HepG2 (cell line): ENCODE measurements around the gene PEAK3. TPM values are rescaled to one million over a fixed set of nuclear protein-coding genes. Genes with fewer than 3 reads are reported as not detected.
A peak's percentile ranks its signal among the peaks of the same experiment; 100 is the strongest.

Source experiments
- ETV5 ChIP-seq: IDR thresholded peaks from 2 replicates; pipeline ENCODE4 v1.6.1; 2018; ENCODE audit warnings: missing biosample characterization, missing genetic modification reagents, inconsistent platforms, borderline replicate concordance
- GATAD1 ChIP-seq: IDR thresholded peaks from 2 replicates; pipeline ENCODE4 v1.6.1; 2016; ENCODE audit warnings: missing genetic modification reagents, missing compliant biosample characterization
- MTA3 ChIP-seq: sonication (generic); formaldehyde crosslinking; IDR thresholded peaks from 2 replicates; pipeline ENCODE4 v1.4.0; 2020; ENCODE audit warnings: missing genetic modification reagents
- MXD4 ChIP-seq: IDR thresholded peaks from 2 replicates; pipeline ENCODE4 v1.6.1; 2016; ENCODE audit warnings: mild to moderate bottlenecking, missing biosample characterization, missing genetic modification reagents
- NFAT5 ChIP-seq: sonication (generic); formaldehyde crosslinking; IDR thresholded peaks from 2 replicates; pipeline ENCODE4 v1.4.0; 2020; ENCODE audit warnings: missing genetic modification reagents
- POLR2A ChIP-seq, 2 experiments: IDR thresholded peaks; 2 replicates each; pipeline ENCODE4 v1.6.1; 2011; ENCODE audit warnings: low read depth in 2 of 2, low read length in 2 of 2, mild to moderate bottlenecking in 1 of 2, moderate library complexity in 1 of 2; ENCODE audit not compliant: insufficient read depth in 1 of 2
- PPARG ChIP-seq: conservative IDR thresholded peaks from 2 replicates; pipeline ENCODE4 v1.6.1; 2016; ENCODE audit warnings: missing biosample characterization, missing genetic modification reagents
- SP4 ChIP-seq: sonication (generic); formaldehyde crosslinking; IDR thresholded peaks from 2 replicates; pipeline ENCODE4 v1.8.1; 2023; ENCODE audit warnings: mild to moderate bottlenecking, missing genetic modification reagents
- STAT6 ChIP-seq: sonication (generic); formaldehyde crosslinking; IDR thresholded peaks from 2 replicates; pipeline ENCODE4 v1.4.0; 2020; ENCODE audit warnings: missing genetic modification reagents, mild to moderate bottlenecking, borderline replicate concordance
- ZBTB25 ChIP-seq: IDR thresholded peaks from 2 replicates; pipeline ENCODE4 v1.6.1; 2018; ENCODE audit warnings: missing genetic modification reagents
- ZFP91 ChIP-seq: sonication (generic); formaldehyde crosslinking; IDR thresholded peaks from 2 replicates; pipeline ENCODE4 v1.9.0; 2022; ENCODE audit warnings: missing genetic modification reagents, mild to moderate bottlenecking, borderline replicate concordance
- ZNF180 ChIP-seq: sonication (generic); formaldehyde crosslinking; IDR thresholded peaks from 2 replicates; pipeline ENCODE4 v1.4.0; 2020; ENCODE audit warnings: low read depth, missing genetic modification reagents, borderline replicate concordance
- ZNF256 ChIP-seq: sonication (generic); formaldehyde crosslinking; conservative IDR thresholded peaks from 2 replicates; pipeline ENCODE4 v1.4.0; 2020; ENCODE audit warnings: missing genetic modification reagents
- ZNF335 ChIP-seq: sonication (generic); formaldehyde crosslinking; IDR thresholded peaks from 2 replicates; pipeline ENCODE4 v1.4.0; 2020; ENCODE audit warnings: missing genetic modification reagents
- ZNF496 ChIP-seq: sonication (generic); formaldehyde crosslinking; IDR thresholded peaks from 2 replicates; pipeline ENCODE4 v1.8.1; 2023; ENCODE audit warnings: mild to moderate bottlenecking, moderate library complexity, missing genetic modification reagents; ENCODE audit not compliant: insufficient replicate concordance
- polyA plus RNA-seq, 8 experiments: library from polyadenylated mRNA; depleted of rRNA in 3 of 8; stranded (reverse) in 7 of 8; unstranded in 1 of 8; fragments of >200 nt; fragmentation: Illumina TruSeq in 4 of 8; extraction: Trizol in 4 of 8; gene quantifications; 2 replicates each; pipeline versions ENCODE4 v1.2.1 to v1.2.3, GENCODE V29; 2011 to 2016; ENCODE audit warnings: low read depth in 4 of 8, missing spikeins in 1 of 8, mixed read lengths in 1 of 8; ENCODE audit not compliant: insufficient read depth in 1 of 8
- total RNA-seq, 5 experiments: library from RNA; depleted of rRNA; stranded (reverse); fragments of >200 nt; fragmentation: Illumina TruSeq; extraction: Trizol; gene quantifications; 2 replicates each; pipeline ENCODE4 v1.2.3, GENCODE V29; 2016; ENCODE audit warnings: low read depth in 1 of 5

PEAK3 gene
- total and polyA plus RNA-seq, 2 of the 13 experiments (the other 11 are each of a cell fraction or from before 2014, with no cell fraction given) = not detected

- TF ChIP-seq PPARG (peak; percentile 65; the same call in 1 of the 2 replicates), NFAT5 (0 out of 2 replicates have a peak, but pooled peaks have one; percentile 79), ZBTB25 (CRISPR knock-in tag) (peak; percentile 57; the same call in 1 of the 2 replicates), MTA3 (no peak), ZNF180 (CRISPR knock-in tag) (no peak), ZNF256 (no peak; the same call in 1 of the 2 replicates), ETV5 (CRISPR knock-in tag) (peak; percentile 29; the same call in 1 of the 2 replicates), STAT6 (0 out of 2 replicates have a peak, but pooled peaks have one; percentile 61), ZNF335 (CRISPR knock-in tag) (0 out of 2 replicates have a peak, but pooled peaks have one; percentile 58), GATAD1 (CRISPR knock-in tag) (peak; percentile 68), SP4 (CRISPR knock-in tag) (peak; percentile 99), ZNF496 (no peak), MXD4 (CRISPR knock-in tag) (peak; percentile 71; the same call in 1 of the 2 replicates), ZFP91 (CRISPR knock-in tag) (peak; percentile 74; the same call in 1 of the 2 replicates), POLR2A (IDR thresholded peaks at IDR 0.05; ENCODE audit: insufficient read depth in 1 of 2, low read depth in 2 of 2, low read length in 2 of 2) (peak; percentile 98)
Observed at GRCh38 chr19:2269244-2270156, 12.5 kb downstream of the PEAK3 start (continued).
